DND-41 (cell line): ENCODE results near the gene DISC1.

Source experiments
- EZH2 ChIP-seq: IDR thresholded peaks from 3 replicates; pipeline ENCODE4 v1.6.1; 2012; ENCODE audit warnings: borderline replicate concordance, low read depth, mild to moderate bottlenecking, moderate library complexity, low read length, inconsistent platforms; ENCODE audit not compliant: severe bottlenecking
- TF ChIP-seq, protein P1 (sequence below): IDR thresholded peaks from 2 replicates; pipeline ENCODE4 v1.5.1; 2012; ENCODE audit warnings: borderline replicate concordance, low read length, moderate library complexity, mild to moderate bottlenecking; ENCODE audit not compliant: poor library complexity, severe bottlenecking; ENCODE audit errors: extremely low read depth

DNA sequence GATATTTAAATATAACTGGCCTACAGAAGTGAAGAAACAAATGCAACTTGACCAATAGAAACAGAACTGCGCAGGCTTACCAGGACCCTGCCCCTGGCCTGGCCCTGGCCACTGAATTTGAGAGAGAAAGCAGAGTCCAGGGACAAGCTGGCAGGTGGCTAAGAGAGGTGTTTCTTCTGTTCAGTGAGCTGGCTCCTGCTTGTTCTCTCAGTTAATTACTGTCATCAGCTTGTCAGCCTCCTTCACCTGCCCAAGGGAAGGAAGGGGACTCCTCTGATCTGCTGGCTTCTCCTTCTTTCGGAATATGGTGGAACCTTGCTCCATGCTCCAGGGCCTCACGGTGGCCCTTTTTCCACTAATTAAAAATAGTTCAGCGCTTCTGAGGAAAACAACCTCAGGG is 388.4 kb downstream of the DISC1 start:
- TF ChIP-seq, protein P1, sequence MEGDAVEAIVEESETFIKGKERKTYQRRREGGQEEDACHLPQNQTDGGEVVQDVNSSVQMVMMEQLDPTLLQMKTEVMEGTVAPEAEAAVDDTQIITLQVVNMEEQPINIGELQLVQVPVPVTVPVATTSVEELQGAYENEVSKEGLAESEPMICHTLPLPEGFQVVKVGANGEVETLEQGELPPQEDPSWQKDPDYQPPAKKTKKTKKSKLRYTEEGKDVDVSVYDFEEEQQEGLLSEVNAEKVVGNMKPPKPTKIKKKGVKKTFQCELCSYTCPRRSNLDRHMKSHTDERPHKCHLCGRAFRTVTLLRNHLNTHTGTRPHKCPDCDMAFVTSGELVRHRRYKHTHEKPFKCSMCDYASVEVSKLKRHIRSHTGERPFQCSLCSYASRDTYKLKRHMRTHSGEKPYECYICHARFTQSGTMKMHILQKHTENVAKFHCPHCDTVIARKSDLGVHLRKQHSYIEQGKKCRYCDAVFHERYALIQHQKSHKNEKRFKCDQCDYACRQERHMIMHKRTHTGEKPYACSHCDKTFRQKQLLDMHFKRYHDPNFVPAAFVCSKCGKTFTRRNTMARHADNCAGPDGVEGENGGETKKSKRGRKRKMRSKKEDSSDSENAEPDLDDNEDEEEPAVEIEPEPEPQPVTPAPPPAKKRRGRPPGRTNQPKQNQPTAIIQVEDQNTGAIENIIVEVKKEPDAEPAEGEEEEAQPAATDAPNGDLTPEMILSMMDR, result no peak
- no peak for TF ChIP-seq EZH2
